ENCODE measurements around the gene WBP4.

The WBP4 gene

GRCh38 chr13:41049480-41050440, 11.5 kb upstream of the WBP4 start:
- no peak for DNase-seq

GRCh38 chr13:41052441-41052840, 8.9 kb upstream of the WBP4 start:
- DNase-seq, result no peak

GRCh38 chr13:41053384-41053826, 7.9 kb upstream of the WBP4 start:
- DNase-seq, result peak; percentile 73

- no peak for DNase-seq
These were observed 7.0 kb upstream of the WBP4 start for GRCh38 chr13:41054212-41054877.

GRCh38 chr13:41054919-41055619, 6.2 kb upstream of the WBP4 start:
- DNase-seq, result no peak

GRCh38 chr13:41056194-41056593, 5.1 kb upstream of the WBP4 start:
- DNase-seq, result no peak

- no peak for DNase-seq
These were observed 4.2 kb upstream of the WBP4 start for GRCh38 chr13:41056826-41057711.

GRCh38 chr13:41058295-41059070, 2.8 kb upstream of the WBP4 start:
- DNase-seq, result no peak

GRCh38 chr13:41059456-41060081, 1.7 kb upstream of the WBP4 start:
- DNase-seq, result no peak

- DNase-seq, result peak; percentile 78
These were observed 1.1 kb upstream of the WBP4 start for GRCh38 chr13:41060082-41060723.

- peak; percentile 87 for DNase-seq
These were observed 610 bp upstream of the WBP4 start for GRCh38 chr13:41060724-41061074.

GRCh38 chr13:41061914-41062837, 867 bp downstream of the WBP4 start:
- no peak for DNase-seq

GRCh38 chr13:41064493-41064892, 3.2 kb downstream of the WBP4 start:
- no peak for DNase-seq

- no peak for DNase-seq
These were observed 3.8 kb downstream of the WBP4 start for GRCh38 chr13:41065078-41065477.

GRCh38 chr13:41074523-41074922, 13.2 kb downstream of the WBP4 start:
- no peak for DNase-seq

GRCh38 chr13:41075034-41075433, 13.7 kb downstream of the WBP4 start:
- DNase-seq, result no peak

- DNase-seq, result no peak
These were observed 14.2 kb downstream of the WBP4 start for GRCh38 chr13:41075485-41075884.

GRCh38 chr13:41077475-41077874, 16.2 kb downstream of the WBP4 start:
- DNase-seq, result no peak

- no peak for DNase-seq
These were observed 18.4 kb downstream of the WBP4 start for GRCh38 chr13:41079725-41080124.
